Activated naive CD4-positive, alpha-beta T cell treated with Interleukin-2 at 50 U/mL for 16 hours (primary cell): Measurements from ENCODE around the gene CDC42EP2.

Experiments
- DNase-seq: peaks from one replicate; pipeline ENCODE4 v3.0.0-alpha.2; 2020

CDC42EP2 gene, protein sequence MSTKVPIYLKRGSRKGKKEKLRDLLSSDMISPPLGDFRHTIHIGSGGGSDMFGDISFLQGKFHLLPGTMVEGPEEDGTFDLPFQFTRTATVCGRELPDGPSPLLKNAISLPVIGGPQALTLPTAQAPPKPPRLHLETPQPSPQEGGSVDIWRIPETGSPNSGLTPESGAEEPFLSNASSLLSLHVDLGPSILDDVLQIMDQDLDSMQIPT

DNA sequence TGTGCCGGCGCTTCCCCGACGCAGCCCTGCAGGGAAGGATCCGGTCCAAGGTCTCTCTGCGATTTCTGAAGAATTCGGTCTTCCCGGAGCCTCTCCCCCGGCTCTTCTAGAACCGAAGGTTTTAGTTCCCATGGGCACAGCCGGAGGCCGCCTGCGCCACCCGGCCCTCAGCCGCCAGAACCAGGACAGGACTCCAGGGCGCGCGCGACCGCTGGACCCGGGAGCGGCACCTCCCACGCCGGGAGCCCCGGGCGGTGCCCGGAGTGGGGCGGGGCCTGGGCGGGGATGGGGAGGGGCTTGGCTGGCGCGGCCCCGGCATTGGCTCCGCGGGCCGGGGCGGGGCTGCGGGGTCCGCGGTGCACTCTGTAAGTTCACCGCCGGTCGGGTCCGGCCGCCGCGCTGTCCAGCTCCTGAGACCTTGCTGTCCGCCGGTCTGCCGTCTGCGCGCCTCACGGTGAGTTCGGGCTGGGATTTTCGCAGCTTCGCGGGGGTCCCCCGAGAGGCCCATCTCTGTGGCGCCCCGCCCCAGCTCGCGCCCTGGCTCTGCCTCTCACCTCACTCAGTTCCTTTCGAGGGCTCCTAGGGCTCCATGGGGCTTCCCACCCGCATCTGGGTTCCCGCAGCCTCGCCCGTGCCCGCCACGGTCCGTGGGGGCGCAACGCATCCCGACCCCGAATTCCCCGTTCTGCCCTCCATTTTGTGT, at the start of gene CDC42EP2:
CDC42EP2 (plus strand) TSS at position 366 of the 703 bp plus-strand sequence. CDS start 6,033 bp downstream, outside the sequence.
- DNase-seq: peak; percentile 76

DNA sequence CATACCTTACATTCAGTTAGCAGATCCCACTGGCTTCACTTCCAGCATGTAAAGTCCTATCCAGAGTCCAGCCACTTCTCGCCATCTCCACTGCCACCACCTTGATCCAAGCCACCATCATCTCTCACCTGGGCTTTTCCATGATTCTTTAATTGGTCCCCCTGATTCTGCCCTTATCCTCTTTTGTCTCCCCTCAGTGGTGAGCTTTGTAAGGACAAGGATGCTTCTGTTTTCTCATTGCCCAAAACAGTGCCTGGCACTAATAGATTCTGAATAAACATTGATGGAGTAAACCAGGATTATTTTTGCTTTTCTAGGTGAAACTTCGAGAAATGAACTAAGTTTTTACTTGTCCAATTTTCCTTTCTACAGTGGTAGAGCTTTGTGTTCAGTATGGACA, 48.5 kb upstream of the CDC42EP2 start:
- DNase-seq: no peak

DNA sequence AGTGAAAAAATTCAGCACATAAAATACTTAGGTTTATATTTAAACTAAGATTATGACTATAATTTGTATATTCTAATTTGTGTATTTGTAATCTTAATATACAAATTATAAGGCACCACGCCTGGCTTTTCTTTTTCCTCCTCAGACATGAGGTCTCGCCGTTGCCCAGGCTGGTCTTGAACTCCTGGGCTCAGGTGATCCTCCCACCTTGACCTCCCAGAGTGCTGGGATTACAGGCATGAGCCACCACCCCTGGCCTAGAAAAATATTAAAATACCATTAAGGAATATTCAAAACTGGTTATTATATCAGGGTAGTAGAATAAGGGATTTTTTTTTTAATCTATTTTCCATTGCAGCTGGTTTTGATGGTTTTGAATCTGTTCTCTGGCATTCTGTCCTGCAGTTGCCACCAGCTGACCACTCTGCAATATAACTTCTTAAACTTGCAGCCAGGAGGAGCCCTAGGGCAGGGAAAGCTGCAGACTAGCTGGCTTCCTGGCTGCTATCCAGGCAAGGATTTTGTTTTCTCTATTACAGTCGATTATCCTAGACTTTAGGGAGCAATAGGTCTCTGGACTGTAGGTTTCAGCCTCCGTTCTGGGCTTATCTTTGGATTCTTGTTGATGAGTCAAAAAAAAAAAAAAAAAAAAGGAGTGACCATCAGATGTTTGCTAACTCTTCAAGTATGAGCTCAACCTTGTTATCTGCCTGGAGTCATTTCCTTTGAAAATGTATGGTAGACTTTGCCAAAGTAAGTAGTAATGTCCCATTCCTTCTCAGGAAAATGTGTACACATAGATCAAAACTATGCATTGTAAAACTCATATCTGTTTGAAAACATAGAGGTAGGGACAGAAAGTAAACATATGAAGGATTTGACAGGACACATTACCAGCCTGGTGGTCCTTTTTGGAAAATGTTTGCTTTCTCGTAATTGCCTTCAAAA, 39.7 kb upstream of the CDC42EP2 start:
- peak; percentile 25 for DNase-seq

DNA sequence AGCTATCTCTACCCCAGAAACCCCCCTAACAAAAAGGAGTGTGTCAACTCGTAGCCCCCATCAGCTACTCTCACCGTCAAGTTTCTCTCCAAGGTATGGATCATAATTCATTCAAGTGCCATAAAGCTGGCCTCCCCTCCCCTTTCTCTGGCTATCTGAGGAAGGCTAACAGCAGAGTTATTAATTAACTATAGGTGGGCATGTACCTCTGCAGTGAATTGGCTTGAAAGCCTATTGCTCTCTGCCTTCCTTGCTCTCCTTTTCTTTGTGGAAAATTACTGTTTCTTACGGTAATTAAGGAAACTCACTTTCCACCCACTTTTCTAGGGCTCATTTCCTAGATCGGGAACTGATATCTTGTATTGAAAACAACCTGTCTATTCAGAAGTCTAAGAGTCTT, 38.8 kb upstream of the CDC42EP2 start:
- DNase-seq: no peak

DNA sequence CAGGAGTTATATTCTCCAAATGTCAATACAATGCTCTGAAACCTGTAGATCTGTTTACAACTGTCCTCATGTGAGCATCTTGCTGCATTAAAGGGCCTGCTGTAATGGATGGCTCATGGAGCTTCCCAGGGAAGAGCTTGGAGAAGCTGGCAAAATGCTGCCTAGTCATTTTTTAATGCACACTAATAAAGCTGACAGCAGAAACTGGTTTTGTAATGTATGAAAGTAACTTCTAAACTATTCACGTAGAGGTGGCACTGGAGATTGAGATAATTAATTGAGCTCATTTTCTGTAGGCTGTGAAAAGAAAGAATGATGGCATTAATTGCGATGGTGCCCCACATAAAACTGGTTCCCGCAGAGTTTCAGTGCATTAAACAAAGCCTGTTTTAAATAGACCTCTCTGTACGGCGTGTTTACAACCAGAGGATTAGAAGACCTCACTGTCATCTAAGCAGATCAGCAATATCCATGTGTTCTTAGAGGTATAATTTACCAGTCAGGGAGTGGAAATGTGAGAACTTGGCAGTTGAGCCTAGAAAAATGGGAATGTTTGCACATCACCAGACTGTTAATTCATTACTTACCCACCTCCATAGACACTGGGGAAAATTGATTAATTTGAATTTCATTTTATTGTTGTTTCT, 36.9 kb upstream of the CDC42EP2 start:
- DNase-seq: no peak

DNA sequence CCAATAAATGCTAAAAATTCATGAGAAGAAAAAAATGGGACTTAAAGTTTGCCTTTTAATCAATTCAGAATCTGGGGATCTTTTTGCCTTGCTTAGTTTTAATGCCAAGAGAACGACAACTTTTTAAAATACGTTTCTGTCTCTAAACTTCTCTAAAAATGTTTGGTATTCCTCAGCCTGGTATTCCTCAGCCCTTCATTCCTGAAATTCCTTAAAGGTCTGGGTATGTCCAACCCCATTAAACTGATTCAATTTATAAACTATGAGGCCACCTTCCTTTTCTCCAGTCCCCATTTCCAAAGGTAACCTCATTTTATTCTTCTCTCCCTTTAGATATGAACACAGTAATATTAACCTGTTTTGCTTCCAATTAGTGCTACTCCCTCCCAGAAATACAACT, 36.3 kb upstream of the CDC42EP2 start:
- no peak for DNase-seq

DNA sequence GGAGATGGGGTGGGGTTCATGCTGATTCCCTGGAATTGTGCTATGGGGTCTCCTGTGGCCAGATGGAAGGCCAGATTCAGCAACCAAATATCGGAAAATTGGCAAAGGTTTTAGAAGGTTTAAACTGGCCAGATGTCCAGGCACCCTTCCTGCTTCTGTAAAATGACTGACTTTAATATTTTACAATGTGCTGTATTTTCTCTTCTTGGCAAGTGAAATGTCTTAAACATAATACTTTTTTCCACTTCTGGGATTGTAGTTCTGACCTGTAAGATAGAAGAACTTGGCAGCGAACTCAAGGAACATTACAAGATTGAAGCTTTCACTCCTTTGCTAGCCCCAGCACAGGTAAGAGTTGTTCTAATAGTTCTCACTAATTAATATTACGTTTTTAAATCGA, 35.4 kb upstream of the CDC42EP2 start:
- DNase-seq: no peak

DNA sequence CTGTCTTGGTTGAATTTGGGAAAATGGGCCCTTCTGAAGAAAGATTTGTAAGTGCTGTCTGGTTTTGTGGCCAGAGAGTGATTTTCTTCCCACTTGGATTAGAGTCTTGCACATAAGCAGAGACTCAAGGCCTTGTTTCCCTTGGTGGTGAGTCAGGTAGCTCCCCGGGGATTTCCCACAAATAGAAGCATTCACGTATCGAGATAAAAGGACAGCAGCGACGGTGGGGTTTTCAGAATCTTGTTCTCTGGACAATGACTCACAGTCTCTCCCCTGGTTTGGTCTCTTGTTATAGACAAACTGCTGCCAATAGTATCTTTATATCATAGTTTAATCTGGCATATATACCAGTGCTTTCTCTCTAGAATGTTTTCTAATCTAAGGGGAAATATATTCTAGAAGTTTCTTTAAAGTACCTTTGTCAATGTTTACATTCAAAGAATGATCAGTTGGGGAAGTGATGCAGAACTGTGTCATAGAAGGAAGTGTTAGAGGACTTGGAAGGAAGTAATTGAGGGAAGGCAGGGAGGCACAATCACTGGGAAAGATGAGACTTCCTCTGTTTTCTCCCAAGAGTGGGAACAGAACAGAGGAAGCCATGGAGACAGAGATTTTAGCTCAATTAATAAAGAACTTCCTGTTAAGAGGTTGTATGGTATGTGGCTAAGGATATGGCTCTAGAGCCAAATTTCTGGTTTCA, 34.8 kb upstream of the CDC42EP2 start:
- peak; percentile 61 for DNase-seq

DNA sequence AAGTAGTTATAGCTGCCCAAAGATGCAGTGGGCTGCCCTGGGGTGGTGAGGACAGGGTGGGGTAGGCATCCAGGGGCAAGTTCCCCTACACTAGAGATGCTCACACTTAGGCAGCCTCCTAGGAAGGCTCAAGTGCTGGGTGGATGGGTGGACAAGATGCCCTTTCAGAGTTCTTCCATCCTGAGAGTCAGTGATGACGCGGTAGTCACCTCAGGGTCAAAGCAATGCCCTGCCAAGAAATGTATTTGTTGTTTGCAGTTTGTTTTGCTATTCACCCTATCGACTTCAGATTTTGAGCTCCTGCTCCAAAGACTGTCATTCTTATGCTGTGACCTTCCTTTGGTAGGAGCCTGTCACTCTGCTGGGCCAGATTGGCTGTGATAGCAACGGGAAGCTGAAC, 34.0 kb upstream of the CDC42EP2 start:
- DNase-seq: no peak

DNA sequence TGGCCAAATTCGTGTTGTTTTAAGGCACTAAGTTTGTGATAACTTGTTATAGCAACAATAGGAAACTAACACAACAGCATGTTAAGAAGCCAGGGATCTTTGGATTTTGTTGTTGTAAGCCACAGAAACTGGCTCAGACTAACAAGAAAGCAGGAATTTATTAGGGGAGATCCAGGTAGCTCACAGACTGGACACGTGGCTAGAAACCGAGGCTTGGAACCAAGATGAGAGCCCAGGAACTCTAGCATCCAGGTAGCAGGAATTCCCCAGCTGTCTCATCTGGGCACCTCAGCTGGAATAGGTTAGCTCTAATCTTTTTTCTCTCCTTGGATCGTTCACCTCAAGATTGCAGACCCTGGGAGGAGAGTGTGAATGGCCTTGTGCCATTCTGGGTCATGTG, 28.0 kb upstream of the CDC42EP2 start:
- DNase-seq: no peak

DNA sequence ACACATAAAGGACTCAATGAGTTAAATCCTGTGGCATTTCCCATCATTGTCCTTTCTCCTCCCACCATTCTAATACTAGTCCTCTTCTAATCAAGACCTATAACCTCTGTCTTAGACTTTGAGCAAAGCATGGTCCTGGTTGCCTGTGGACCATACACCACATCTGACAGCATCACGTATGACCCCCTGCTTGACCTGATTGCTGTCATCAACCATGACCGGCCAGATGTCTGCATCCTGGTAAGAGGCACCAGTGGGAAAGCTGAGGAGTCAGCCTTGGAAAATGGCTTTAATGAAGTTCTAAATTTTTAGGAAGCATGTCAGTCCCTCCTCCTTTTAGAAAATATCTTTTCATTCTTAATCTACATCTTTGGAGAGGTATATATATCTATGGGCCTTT, 27.1 kb upstream of the CDC42EP2 start:
- no peak for DNase-seq

DNA sequence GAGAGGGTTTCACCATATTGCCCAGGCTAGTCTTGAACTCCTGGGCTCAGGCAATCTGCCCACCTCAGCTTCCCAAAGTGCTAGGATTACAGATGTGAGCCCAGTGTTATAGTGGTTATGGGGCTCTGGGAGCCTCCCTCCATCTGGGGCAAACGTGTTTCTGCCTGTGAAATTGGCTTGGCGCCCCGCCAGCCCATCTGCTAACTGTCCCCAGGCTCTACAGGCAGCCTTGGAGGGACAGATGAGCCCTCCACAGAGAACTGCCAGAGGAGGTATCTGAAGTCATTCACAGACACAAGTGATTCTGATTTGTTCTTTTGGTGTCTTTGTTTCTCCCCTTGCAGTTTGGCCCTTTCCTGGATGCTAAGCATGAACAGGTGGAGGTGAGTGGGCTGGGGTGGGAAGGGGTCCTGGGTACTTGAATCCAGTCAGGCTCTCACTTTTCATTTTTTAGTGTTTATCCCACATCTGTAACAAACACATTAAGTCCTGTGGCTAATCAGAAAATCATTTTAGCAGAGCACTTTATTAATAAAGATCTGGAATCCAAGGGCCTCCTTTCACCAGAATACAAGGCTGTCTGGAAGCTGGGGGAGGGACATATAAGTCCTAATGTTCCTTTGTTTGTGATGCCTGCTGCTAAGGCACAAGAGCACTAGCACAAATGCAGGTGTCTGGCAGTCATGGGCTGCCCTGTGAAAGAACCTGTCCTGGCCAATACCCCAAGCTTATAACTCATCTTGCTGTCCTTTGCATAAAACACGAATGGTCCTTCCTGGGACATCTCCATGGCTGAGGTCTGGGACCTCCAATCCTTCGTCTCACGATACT, 25.7 kb upstream of the CDC42EP2 start:
- no peak for DNase-seq

DNA sequence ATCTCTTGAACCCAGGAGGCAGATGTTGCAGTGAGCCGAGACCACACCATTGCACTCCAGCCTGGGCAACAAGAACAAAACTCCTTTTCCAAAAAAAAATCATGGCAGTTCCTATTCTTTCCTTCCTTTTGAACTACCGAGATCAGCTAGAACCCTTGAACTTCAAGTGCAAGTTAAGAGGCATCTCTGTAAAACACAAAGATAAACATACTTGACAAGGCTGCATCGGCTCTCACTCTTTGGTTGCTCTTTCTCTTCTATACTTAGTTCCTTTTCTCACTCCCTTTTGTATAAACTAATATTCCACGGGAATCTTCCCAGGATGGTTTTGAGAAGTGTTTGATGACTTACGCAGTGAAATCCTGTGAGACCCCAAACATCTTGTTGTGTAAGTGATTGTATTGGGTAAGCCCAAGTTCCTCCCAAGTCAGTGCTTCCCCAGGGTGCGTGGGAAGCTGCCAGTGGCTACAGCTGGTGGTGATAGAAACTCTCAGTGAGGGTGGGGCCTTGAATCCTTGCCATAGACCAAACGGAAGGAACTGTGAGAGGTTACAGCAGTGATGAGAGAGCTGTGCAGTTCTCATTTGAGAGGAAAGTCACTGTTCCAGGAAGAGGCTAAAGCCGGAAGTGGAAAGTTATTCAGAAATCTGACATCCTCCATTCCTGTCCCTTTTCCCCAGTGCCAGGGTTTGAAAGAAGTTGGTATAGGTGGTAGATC, 24.1 kb upstream of the CDC42EP2 start:
- no peak for DNase-seq

DNA sequence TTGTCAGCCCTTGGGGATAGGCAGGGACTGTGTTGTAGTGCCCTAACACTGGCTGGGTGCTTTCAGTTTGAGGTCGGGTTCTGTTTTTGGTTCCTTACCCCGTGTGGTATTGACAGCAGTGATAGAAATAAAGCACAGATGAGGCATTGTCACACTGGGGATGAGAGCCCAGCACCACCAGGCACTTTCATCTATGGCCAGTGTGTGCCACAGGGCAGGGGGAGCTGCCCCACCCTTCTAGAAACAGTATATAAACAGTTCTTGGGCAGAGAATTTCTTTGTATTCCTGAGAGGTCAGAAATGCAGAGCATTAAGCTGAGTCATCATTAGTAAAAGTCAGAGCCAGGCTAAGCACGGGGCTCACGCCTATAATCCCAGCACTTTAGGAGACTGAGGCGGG, 23.1 kb upstream of the CDC42EP2 start:
- DNase-seq: no peak

DNA sequence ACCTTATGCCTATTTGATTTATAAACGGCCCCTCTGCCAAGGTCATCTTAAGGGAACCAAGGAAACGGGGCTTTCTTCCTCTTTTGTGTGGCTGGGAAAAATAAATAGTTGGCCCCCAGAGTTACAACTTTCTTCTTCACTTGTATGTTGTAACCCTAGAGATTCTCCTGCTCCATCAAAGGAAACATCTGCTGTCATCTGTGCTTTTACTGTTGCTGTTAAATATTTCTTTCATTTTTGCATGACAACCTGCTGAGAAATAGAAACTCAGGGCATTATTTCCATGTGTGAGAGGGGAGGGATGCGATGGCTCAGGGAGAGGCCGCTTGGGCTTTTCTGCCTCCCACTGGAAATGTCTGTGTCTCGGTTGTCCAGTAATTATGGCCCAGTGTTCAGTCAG, 21.8 kb upstream of the CDC42EP2 start:
- no peak for DNase-seq

DNA sequence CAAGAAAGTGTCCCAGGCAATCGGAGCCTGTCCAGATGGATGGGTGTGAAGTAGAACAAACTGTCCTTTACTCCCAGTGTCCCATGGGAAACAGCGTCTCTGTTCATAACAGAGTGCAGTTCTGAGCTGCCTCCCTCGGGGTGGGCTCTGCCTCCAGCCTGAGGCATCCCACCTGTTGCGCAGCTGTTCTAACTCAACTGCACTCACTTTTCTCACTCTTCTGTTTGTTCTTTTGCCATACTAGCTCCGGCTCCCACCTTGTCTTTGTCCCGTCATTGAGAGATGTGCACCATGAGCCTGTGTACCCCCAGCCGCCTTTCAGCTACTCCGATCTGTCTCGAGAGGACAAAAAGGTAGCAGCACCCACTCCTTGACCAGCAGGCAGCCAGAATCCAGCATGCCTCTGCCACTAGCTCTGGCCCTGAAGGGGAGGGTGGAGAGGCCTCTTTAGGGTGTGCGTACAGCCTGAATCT, 20.7 kb upstream of the CDC42EP2 start:
- DNase-seq: no peak

DNA sequence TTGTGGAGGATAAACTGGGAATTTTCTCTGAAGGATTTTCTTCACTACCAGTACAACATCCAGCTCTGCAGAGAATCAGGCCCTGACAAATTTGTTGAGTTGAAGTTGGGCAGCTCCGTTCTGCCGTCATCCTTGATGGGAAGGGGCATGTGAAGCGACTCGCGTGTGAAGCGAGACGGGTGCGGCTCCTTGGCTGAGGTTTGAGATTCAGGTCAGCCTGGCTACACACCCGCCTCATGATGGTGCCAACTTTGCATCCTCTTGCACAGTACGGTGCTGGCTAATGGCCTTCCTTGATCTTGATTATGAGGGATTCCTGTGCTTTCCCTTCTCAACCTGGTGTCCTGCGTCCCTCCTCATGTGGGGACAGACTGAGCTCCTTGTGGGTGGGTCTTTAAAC, 19.7 kb upstream of the CDC42EP2 start:
- DNase-seq: no peak

DNA sequence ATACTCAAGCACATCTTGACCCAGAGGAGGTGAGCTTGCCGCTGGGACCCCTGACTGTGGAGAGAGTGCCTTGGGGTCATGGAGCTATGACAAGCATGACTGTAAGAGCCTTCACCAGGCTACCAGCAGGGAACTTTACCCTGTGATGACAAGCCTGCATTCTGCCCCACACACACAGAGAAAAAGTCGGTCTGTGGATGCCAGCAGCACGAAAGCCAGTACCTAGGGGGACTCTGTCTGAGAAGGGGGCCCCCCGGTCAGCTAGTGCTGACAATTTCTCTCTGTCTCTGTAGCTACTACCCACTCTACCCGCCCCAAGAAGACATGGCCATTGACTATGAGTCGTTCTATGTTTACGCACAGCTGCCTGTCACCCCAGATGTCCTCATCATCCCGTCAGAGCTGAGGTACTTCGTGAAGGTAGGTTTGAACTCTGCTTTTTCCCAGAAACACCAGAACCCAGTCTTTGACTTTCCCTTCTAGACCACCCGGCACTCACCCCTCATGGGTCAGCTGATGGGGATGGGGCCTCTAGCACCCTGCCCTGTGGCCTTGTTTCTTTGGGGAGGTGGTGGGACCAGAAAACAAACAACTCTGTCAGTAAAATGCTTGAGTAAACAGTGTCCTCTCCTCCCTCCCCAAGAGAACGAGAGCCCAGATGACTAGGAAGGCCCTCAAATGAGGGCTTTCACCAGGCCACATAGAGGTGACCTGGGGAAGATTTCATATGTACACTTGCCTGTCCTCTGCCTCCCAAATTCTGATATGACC, 18.9 kb upstream of the CDC42EP2 start:
- no peak for DNase-seq

DNA sequence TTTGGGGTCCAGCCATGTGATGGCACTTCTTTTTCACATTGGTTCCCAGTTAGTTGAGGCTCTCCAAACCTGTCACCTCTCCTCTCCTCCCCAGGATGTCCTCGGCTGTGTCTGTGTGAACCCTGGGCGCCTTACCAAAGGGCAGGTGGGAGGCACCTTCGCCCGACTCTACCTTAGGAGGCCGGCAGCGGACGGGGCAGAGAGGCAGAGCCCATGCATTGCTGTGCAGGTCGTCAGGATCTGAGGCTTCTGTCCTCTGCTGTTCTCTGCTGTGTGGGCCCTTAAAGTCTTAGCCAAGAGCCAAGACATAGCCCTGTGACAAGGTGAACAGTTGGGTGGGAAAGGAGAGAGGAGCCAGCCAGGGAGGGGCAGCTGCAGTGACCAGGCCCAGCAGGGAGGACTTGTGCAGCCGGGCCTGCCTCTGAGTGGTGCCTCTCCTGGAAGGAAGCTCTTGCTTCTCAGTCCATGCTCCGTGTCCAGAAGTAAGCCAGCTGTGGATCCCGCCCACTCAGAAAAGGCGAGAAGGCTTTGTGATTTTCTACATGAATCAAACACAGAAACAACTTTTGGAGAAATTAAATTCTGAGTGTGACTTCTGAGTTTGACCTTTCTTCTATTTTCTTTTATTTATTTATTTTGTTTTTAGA, 17.5 kb upstream of the CDC42EP2 start:
- DNase-seq: no peak
